Upper lobe of left lung (tissue), 4 donors: ENCODE results near the gene VPS35L.

Experiments used
- CTCF ChIP-seq, 6 experiments: fragments of 450-650 bp in 4 of 6; fragments of 200-600 bp in 2 of 6; sonication (generic) in 2 of 6; IDR thresholded peaks; one replicate each; pipeline ENCODE4 v1.5.1; 2016 to 2019; ENCODE audit warnings: antibody characterized with exemption in 6 of 6
- EP300 ChIP-seq, 4 donors: sonication (generic); formaldehyde crosslinking; IDR thresholded peaks; one replicate each; pipeline ENCODE4 v1.5.1; 2017; ENCODE audit warnings: antibody characterized with exemption in 4 of 4, control low read depth in 2 of 4
- POLR2A ChIP-seq, 4 donors: fragments of 450-650 bp; IDR thresholded peaks; one replicate each; pipeline ENCODE4 v1.5.1; 2016 to 2017; ENCODE audit warnings: antibody characterized with exemption in 4 of 4, mild to moderate bottlenecking in 2 of 4
- POLR2AphosphoS5 ChIP-seq, 2 donors: sonication (generic); formaldehyde crosslinking; IDR thresholded peaks; one replicate each; pipeline ENCODE4 v1.5.1; 2017; ENCODE audit warnings: antibody characterized with exemption in 2 of 2

- no peak for TF ChIP-seq CTCF (IDR thresholded peaks at IDR 0.05)
- no peak for TF ChIP-seq EP300 (IDR thresholded peaks at IDR 0.05)
- TF ChIP-seq POLR2A (IDR thresholded peaks at IDR 0.05) = no peak
- no peak for TF ChIP-seq POLR2AphosphoS5 (IDR thresholded peaks at IDR 0.05)
Observed at GRCh38 chr16:19722269-19722952, 166.9 kb downstream of the VPS35L start.
